ENCODE data around the gene SNX7. TPM values are rescaled to one million over a fixed set of nuclear protein-coding genes. Genes with fewer than 3 reads are reported as not detected.

The SNX7 gene
- total RNA-seq, 4 donors from 2014 or later: 4.1 to 37.3 (median 23.4) TPM

GRCh38 chr1:98735756-98736155 is 74.2 kb downstream of the SNX7 start:
- no peaks in the 10 kb centered on the region for H3K9me3 ChIP-seq
- H3K4me1 ChIP-seq: peaks cover 0 to 10% (median 0%) of the 10 kb centered on the region in 4 donors
- H3K36me3 ChIP-seq: no peaks in the 10 kb centered on the region
- H3K4me3 ChIP-seq: no peak overlapping the region
- DNase-seq: no peak
- no peaks in the 10 kb centered on the region for H3K27me3 ChIP-seq
- in situ Hi-C loops (cut with MboI; ENCODE audit: low pct_ligation_motif_present in 1 of 4, low pct_unique_long_range_greater_than_20kb in 1 of 4, low sequenced_read_pairs in 3 of 4) (no loop called here), intact Hi-C loops (cut with DNase I; ENCODE audit: low total_unique reads) (no loop called here)
- H3K27ac ChIP-seq: no peak overlapping the region
- TF ChIP-seq POLR2AphosphoS5 (IDR thresholded peaks at IDR 0.05) (no peak), CTCF (IDR thresholded peaks at IDR 0.05) (no peak), POLR2A (IDR thresholded peaks at IDR 0.05) (no peak), EP300 (IDR thresholded peaks at IDR 0.05; ENCODE audit: low read depth) (no peak)

- Histone ChIP-seq H3K4me3 (no peak overlapping the region), H3K9me3 (no peaks in the 10 kb centered on the region), H3K4me1 (peaks cover 0 to 6% (median 0%) of the 10 kb centered on the region in 4 donors), H3K27ac (no peak overlapping the region), H3K36me3 (no peaks in the 10 kb centered on the region), H3K27me3 (no peaks in the 10 kb centered on the region)
- in situ Hi-C loops (cut with MboI; ENCODE audit: low pct_ligation_motif_present in 1 of 4, low pct_unique_long_range_greater_than_20kb in 1 of 4, low sequenced_read_pairs in 3 of 4) (no loop called here), intact Hi-C loops (cut with DNase I; ENCODE audit: low total_unique reads) (no loop called here)
- TF ChIP-seq CTCF (IDR thresholded peaks at IDR 0.05): no peak
- TF ChIP-seq POLR2AphosphoS5 (IDR thresholded peaks at IDR 0.05): no peak
- no peak for TF ChIP-seq POLR2A (IDR thresholded peaks at IDR 0.05)
- TF ChIP-seq EP300 (IDR thresholded peaks at IDR 0.05; ENCODE audit: low read depth): no peak
- DNase-seq: no peak
Observed at GRCh38 chr1:98737835-98738234, 76.3 kb downstream of the SNX7 start.

GRCh38 chr1:98739762-98740161 is 78.2 kb downstream of the SNX7 start:
- 75 to 89% methylated on average over 1 of the region's 1 CpG for WGBS, 2 donors (ENCODE audit: low coverage in 1 of 2)
- Histone ChIP-seq H3K4me3 (no peak overlapping the region), H3K27ac (no peak overlapping the region), H3K36me3 (no peaks in the 10 kb centered on the region), H3K9me3 (no peaks in the 10 kb centered on the region), H3K27me3 (no peaks in the 10 kb centered on the region), H3K4me1 (no peaks in the 10 kb centered on the region)
- TF ChIP-seq CTCF (IDR thresholded peaks at IDR 0.05) (no peak), POLR2AphosphoS5 (IDR thresholded peaks at IDR 0.05) (no peak), EP300 (IDR thresholded peaks at IDR 0.05; ENCODE audit: low read depth) (no peak), POLR2A (IDR thresholded peaks at IDR 0.05) (no peak)
- intact Hi-C loops (cut with DNase I; ENCODE audit: low total_unique reads) (no loop called here), in situ Hi-C loops (cut with MboI; ENCODE audit: low pct_ligation_motif_present in 1 of 4, low pct_unique_long_range_greater_than_20kb in 1 of 4, low sequenced_read_pairs in 3 of 4) (no loop called here)
- DNase-seq: no peak

- no peak overlapping the region for H3K4me3 ChIP-seq
- TF ChIP-seq CTCF (IDR thresholded peaks at IDR 0.05) (no peak), EP300 (IDR thresholded peaks at IDR 0.05; ENCODE audit: low read depth) (no peak), POLR2A (IDR thresholded peaks at IDR 0.05) (no peak), POLR2AphosphoS5 (IDR thresholded peaks at IDR 0.05) (no peak)
- no peak overlapping the region for H3K27ac ChIP-seq
- in situ Hi-C loops (cut with MboI; ENCODE audit: low pct_ligation_motif_present in 1 of 4, low pct_unique_long_range_greater_than_20kb in 1 of 4, low sequenced_read_pairs in 3 of 4) (no loop called here), intact Hi-C loops (cut with DNase I; ENCODE audit: low total_unique reads) (no loop called here)
- H3K36me3 ChIP-seq: no peaks in the 10 kb centered on the region
- no peak for DNase-seq
- 46 to 47% methylated on average over 1 of the region's 1 CpG for WGBS, 2 donors (ENCODE audit: low coverage in 1 of 2)
- H3K9me3 ChIP-seq: no peaks in the 10 kb centered on the region
- H3K4me1 ChIP-seq: no peaks in the 10 kb centered on the region
- H3K27me3 ChIP-seq: no peaks in the 10 kb centered on the region
Observed at GRCh38 chr1:98741164-98741563, 79.6 kb downstream of the SNX7 start.
